Endothelial cell (in vitro differentiated cells): Measurements from ENCODE around the gene LDLRAP1. TPM values are rescaled to one million over a fixed set of nuclear protein-coding genes. Genes with fewer than 3 reads are reported as not detected.

Experiments used
- DNase-seq: peaks from one replicate; pipeline ENCODE4 v3.0.0; 2021; ENCODE audit warnings: low spot score
- H3K27ac Mint-ChIP-seq: one replicate; pipeline ENCODE4 v1.8.0; 2021; ENCODE audit warnings: mixed read lengths, inconsistent platforms; ENCODE audit not compliant: unreplicated experiment
- H3K27me3 Mint-ChIP-seq: one replicate; pipeline ENCODE4 v1.8.0; 2021; ENCODE audit warnings: mild to moderate bottlenecking, moderate library complexity, mixed read lengths, inconsistent platforms; ENCODE audit not compliant: unreplicated experiment
- H3K36me3 Mint-ChIP-seq: one replicate; pipeline ENCODE4 v1.8.0; 2021; ENCODE audit warnings: mild to moderate bottlenecking, low read depth, mixed read lengths, inconsistent platforms; ENCODE audit not compliant: unreplicated experiment
- H3K4me1 Mint-ChIP-seq: one replicate; pipeline ENCODE4 v1.8.0; 2021; ENCODE audit warnings: mild to moderate bottlenecking, mixed read lengths, inconsistent platforms; ENCODE audit not compliant: unreplicated experiment
- H3K4me3 Mint-ChIP-seq: one replicate; pipeline ENCODE4 v1.8.0; 2021; ENCODE audit warnings: mild to moderate bottlenecking, mixed read lengths, inconsistent platforms; ENCODE audit not compliant: unreplicated experiment
- H3K9me3 Mint-ChIP-seq: one replicate; pipeline ENCODE4 v1.8.0; 2021; ENCODE audit warnings: mixed read lengths, inconsistent platforms; ENCODE audit not compliant: unreplicated experiment
- long read RNA-seq: library from polyadenylated mRNA; unstranded; transcript quantifications from one replicate; pipeline ENCODE4 v2.0.0, GENCODE V29; 2020; ENCODE audit not compliant: unreplicated experiment
- total RNA-seq: library from RNA; stranded (reverse); fragmentation: NEBNext Ultra II Directional; extraction: Animal tissue kit (Norgen Biotek cat#: 25700); gene quantifications from one replicate; pipeline ENCODE4 v1.2.1, GENCODE V29; 2021; ENCODE audit not compliant: unreplicated experiment
- TF ChIP-seq, protein P1 (sequence below): fragments of 200-600 bp; sonication (generic); IDR thresholded peaks from one replicate; pipeline ENCODE4 v1.5.0; 2021; ENCODE audit warnings: antibody characterized with exemption; ENCODE audit not compliant: unreplicated experiment

Gene LDLRAP1, protein sequence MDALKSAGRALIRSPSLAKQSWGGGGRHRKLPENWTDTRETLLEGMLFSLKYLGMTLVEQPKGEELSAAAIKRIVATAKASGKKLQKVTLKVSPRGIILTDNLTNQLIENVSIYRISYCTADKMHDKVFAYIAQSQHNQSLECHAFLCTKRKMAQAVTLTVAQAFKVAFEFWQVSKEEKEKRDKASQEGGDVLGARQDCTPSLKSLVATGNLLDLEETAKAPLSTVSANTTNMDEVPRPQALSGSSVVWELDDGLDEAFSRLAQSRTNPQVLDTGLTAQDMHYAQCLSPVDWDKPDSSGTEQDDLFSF
- total RNA-seq: 23.5 TPM
- long read RNA-seq, transcript LDLRAP1-201 (9 exons, 2,940 nt): major isoform, 14 of 18 reads
- long read RNA-seq, partial matches to known transcripts: 4 of 18 reads
- long read RNA-seq, other reads (novel, unspliced or antisense): 0 of 18 reads

DNA sequence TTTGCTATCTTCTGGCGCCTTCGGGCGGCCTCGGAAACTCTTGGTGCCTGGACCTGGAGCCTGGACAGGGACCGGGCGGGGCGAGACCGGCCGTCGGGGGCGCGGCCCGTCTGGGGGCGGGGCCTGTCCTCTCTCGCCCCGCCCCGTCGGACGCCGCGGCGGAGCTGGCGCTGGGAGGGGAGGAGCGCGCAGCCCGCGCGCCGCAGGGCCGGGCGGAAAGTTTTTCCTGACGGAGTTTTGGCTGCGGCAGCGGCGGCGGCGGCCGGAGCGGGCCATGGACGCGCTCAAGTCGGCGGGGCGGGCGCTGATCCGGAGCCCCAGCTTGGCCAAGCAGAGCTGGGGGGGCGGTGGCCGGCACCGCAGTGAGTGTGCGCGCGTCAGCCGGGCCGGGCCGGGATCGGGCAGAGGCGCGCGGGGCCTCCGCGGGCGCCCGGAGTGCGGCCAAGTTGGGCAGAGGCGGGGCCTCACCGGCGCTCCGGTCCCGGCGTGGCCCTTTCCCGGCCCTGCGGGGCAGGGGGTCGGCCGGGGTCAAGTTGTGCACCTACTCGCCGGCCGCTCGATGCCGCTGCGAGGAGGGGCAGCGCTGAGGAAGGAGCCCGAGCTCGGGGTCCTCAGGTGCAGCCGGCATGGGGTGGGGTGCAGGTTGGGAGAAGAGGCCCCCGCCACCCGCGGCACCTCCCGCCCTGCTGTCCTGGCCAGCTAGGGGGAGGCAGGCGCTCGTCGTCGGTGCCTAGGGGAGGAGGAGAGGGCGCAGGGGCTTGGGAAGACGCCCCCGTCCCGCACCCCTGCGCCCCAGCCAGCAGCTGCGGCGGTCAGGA, at the start of gene LDLRAP1:
Gene LDLRAP1, plus strand, starts transcription at position 182 of the 818 bp plus-strand sequence. Its CDS starts 93 bp downstream, at position 275.
- peaks cover 6% of the 10 kb centered on the region for H3K4me1 Mint-ChIP-seq
- peak within 1 kb of the TSS; percentile 91 for H3K4me3 Mint-ChIP-seq
- no peaks in the 10 kb centered on the region for H3K36me3 Mint-ChIP-seq
- DNase-seq: peak; percentile 76
- peaks cover 2% of the 10 kb centered on the region for H3K27me3 Mint-ChIP-seq
- peak within 1 kb of the TSS; percentile 30 for H3K27ac Mint-ChIP-seq
- TF ChIP-seq, protein P1, sequence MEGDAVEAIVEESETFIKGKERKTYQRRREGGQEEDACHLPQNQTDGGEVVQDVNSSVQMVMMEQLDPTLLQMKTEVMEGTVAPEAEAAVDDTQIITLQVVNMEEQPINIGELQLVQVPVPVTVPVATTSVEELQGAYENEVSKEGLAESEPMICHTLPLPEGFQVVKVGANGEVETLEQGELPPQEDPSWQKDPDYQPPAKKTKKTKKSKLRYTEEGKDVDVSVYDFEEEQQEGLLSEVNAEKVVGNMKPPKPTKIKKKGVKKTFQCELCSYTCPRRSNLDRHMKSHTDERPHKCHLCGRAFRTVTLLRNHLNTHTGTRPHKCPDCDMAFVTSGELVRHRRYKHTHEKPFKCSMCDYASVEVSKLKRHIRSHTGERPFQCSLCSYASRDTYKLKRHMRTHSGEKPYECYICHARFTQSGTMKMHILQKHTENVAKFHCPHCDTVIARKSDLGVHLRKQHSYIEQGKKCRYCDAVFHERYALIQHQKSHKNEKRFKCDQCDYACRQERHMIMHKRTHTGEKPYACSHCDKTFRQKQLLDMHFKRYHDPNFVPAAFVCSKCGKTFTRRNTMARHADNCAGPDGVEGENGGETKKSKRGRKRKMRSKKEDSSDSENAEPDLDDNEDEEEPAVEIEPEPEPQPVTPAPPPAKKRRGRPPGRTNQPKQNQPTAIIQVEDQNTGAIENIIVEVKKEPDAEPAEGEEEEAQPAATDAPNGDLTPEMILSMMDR: no peak
- no peaks in the 10 kb centered on the region for H3K9me3 Mint-ChIP-seq

DNA sequence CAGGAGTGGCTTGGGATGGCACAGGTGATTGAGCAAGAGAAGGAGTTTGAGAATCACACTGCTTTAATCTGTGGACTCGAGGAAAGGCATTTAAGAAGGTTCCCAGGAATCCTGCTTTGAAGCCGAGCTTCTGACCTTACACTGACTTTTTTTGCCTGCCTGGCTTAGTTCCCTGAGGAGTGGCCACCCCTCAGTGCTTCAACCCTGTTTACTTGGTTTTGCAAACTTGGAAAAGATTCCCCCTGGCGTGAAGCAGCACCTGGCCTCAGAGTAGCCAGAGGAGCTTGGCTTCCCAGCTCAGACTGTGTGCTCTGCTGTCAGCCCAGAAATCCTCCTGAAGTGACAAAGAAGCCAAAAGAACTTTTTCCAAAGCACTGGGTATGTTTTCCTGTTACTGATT, 48.5 kb upstream of the LDLRAP1 start:
- peaks cover 17% of the 10 kb centered on the region for H3K4me1 Mint-ChIP-seq
- no peak overlapping the region for H3K4me3 Mint-ChIP-seq
- no peaks in the 10 kb centered on the region for H3K9me3 Mint-ChIP-seq
- TF ChIP-seq, protein P1: no peak
- H3K36me3 Mint-ChIP-seq: peaks cover 50% of the 10 kb centered on the region
- no peaks in the 10 kb centered on the region for H3K27me3 Mint-ChIP-seq
- H3K27ac Mint-ChIP-seq: no peak overlapping the region
- no peak for DNase-seq

DNA sequence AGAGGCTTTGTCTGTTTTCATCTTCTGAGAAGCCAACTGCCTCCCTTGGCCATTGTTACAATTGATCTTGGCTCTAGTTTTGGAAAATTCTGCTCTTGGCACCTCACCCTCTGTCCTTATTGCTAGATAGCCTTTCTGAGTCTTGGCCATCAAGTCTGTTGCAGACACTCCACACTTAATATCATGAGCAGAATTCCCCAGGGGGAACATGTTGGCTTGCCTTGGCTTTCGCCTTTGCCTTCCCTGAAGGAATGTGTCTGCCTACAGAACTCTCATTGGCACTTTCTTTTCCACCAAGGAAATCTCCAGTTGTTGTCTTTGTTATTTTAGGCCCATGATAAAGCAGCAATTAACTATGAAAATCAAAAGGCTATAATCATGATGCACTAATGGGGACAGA, 42.7 kb upstream of the LDLRAP1 start:
- Mint-ChIP-seq H3K9me3 (no peaks in the 10 kb centered on the region), H3K4me1 (peaks cover 26% of the 10 kb centered on the region), H3K27ac (no peak overlapping the region), H3K36me3 (peaks cover 18% of the 10 kb centered on the region), H3K27me3 (no peaks in the 10 kb centered on the region), H3K4me3 (no peak overlapping the region)
- TF ChIP-seq, protein P1: no peak
- no peak for DNase-seq

DNA sequence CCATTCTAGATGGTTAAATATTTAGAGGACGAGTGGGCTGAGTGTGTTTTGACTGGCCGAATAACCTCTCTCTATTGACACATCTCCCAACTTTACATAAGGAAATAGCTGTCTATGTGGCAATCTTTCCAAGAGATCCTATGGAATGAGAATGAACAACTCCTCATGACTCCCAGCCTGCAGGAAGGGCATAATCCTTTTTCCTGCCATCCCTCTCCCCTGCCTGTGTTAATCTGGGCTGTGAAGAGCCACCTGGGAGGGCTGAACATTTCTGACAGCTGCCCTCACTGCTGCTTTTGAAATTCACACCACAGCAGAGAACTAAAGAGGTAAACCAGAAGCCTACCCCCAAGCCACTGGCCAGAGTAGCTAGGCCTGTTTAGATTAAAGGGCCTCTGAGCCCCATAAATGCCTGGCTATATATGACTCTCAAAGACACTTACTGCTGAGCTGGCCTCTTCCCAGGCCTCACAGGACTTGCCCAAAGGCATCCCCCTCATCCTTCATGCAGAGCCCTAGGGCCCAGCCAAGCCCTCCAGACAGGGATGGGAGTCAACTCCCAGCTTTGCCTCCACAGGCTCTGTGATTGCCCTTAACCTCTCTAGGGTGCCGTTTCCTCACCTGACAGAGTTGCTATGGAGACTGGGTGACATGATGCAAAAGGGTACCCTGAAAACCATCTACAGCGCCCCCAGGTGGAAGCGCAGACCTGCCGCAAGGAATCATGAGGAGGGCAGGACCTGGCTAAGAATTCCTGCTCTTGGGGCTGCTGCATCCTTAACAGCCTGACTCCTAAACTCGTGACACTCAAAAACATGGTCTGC, 42.0 kb upstream of the LDLRAP1 start:
- Mint-ChIP-seq H3K4me1 (peaks cover 30% of the 10 kb centered on the region), H3K36me3 (peaks cover 16% of the 10 kb centered on the region), H3K27me3 (no peaks in the 10 kb centered on the region), H3K9me3 (no peaks in the 10 kb centered on the region), H3K4me3 (no peak overlapping the region), H3K27ac (peak overlapping the region; percentile 42)
- peak; percentile 50 for DNase-seq
- TF ChIP-seq, protein P1: peak; percentile 42
